Immature natural killer cell (primary cell): Measurements from ENCODE around the gene SMPD2. TPM values are rescaled to one million over a fixed set of nuclear protein-coding genes. Genes with fewer than 3 reads are reported as not detected.

ENCODE experiments used
- DNase-seq, 3 donors: peaks; one replicate each; pipeline ENCODE4 v3.0.0; 2022; ENCODE audit warnings: mixed read lengths in 1 of 3
- H3K27ac Mint-ChIP-seq, 6 donors: one replicate each; pipeline ENCODE4 v1.8.0; 2020; ENCODE audit warnings: mixed read lengths in 6 of 6, mild to moderate bottlenecking in 5 of 6, inconsistent platforms in 4 of 6, moderate library complexity in 3 of 6
- H3K27me3 Mint-ChIP-seq, 3 donors: one replicate each; pipeline ENCODE4 v1.8.0; 2020 to 2021; ENCODE audit warnings: low read depth in 3 of 3, mild to moderate bottlenecking in 3 of 3, mixed read lengths in 3 of 3, moderate library complexity in 3 of 3, inconsistent platforms in 1 of 3
- H3K36me3 Mint-ChIP-seq, 3 donors: one replicate each; pipeline ENCODE4 v1.8.0; 2020; ENCODE audit warnings: mixed read lengths in 3 of 3, inconsistent platforms in 2 of 3, mild to moderate bottlenecking in 2 of 3
- H3K4me1 Mint-ChIP-seq, 2 donors: one replicate each; pipeline ENCODE4 v1.8.0; 2020; ENCODE audit warnings: inconsistent platforms in 2 of 2, mild to moderate bottlenecking in 2 of 2, mixed read lengths in 2 of 2, moderate library complexity in 1 of 2
- H3K4me3 Mint-ChIP-seq, 5 donors: one replicate each; pipeline ENCODE4 v1.8.0; 2020; ENCODE audit warnings: mild to moderate bottlenecking in 5 of 5, mixed read lengths in 5 of 5, inconsistent platforms in 3 of 5, moderate library complexity in 3 of 5
- H3K9me3 Mint-ChIP-seq, 6 donors: one replicate each; pipeline ENCODE4 v1.8.0; 2020; ENCODE audit warnings: mild to moderate bottlenecking in 6 of 6, mixed read lengths in 6 of 6, inconsistent platforms in 4 of 6, moderate library complexity in 3 of 6
- polyA plus RNA-seq, 3 donors: library from polyadenylated mRNA; unstranded; fragments of 300-500 nt; fragmentation: Illumina TruSeq; gene quantifications; one replicate each; pipeline ENCODE4 v1.2.3, GENCODE V29; 2021

Gene SMPD2, protein sequence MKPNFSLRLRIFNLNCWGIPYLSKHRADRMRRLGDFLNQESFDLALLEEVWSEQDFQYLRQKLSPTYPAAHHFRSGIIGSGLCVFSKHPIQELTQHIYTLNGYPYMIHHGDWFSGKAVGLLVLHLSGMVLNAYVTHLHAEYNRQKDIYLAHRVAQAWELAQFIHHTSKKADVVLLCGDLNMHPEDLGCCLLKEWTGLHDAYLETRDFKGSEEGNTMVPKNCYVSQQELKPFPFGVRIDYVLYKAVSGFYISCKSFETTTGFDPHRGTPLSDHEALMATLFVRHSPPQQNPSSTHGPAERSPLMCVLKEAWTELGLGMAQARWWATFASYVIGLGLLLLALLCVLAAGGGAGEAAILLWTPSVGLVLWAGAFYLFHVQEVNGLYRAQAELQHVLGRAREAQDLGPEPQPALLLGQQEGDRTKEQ
- polyA plus RNA-seq = 10 to 100 TPM; 10.2 to 19.0 (median 13.2) TPM

DNA sequence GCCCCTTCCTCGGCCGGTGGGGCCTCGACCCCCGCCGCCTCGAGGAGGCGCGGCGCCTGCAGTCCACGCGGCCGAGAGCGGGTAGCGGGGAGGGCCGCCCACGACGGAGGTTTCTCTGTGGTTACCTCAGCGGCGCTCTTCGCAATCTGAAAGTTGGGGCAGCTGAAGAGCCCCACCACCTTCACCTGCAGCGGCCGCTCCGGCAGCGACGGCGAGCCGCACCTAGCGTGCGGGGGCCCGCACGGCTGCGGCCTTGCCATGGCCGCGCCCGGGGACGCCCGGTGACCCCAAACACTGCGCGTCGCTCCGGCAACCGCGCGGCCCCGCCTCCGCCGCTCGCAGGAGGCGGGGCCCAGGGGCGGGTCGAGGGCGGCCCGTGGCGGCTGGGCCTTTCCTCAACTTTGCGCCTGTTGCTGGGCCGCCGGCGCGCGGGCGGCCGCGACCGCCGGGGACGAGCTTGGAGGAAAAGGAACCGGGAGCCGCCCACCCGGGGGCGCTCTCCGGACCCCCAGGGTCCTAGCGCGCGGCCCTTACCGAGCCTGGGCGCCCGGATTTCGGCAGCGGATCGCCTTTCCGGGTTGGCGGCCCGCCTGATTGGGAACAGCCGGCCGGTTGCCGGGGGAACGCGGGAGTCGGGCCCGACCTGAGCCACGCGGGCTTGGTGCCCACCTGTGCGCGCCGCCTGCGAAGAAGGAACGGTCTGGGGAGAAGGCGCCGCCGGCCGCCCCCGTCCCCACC is at the start of gene SMPD2, which contains the start of gene PPIL6:
Gene SMPD2 (plus strand): TSS at position 394 of the 738 bp plus-strand sequence. CDS start 398 bp downstream, outside the sequence.
Gene PPIL6 (minus strand): TSS at position 298 of the 738 bp plus-strand sequence. CDS start 38 bp downstream, at position 260.
- Mint-ChIP-seq H3K36me3 (peaks cover 2 to 5% (median 3%) of the 10 kb centered on the region in 3 donors), H3K4me3 (peak within 1 kb of the TSS; percentile 88 to 93 (median 91)), H3K27ac (peak within 1 kb of the TSS; percentile 84 to 96 (median 92)), H3K4me1 (peaks cover 20 to 33% of the 10 kb centered on the region in 2 donors), H3K27me3 (peaks cover 5 to 11% (median 10%) of the 10 kb centered on the region in 3 donors), H3K9me3 (no peaks in the 10 kb centered on the region)
- peak; percentile 82 to 86 (median 85) for DNase-seq

- H3K9me3 Mint-ChIP-seq = no peaks in the 10 kb centered on the region
- peak overlapping the region in 1 of 6 donors; percentile 43 for H3K27ac Mint-ChIP-seq
- DNase-seq = no peak
- peaks cover 0 to 2% (median 0%) of the 10 kb centered on the region in 3 donors for H3K27me3 Mint-ChIP-seq
- peaks cover 0 to 1% of the 10 kb centered on the region in 2 donors for H3K4me1 Mint-ChIP-seq
- H3K36me3 Mint-ChIP-seq = peaks cover 0 to 4% (median 0%) of the 10 kb centered on the region in 3 donors
- no peak overlapping the region for H3K4me3 Mint-ChIP-seq
Measured at GRCh38 chr6:109393157-109393885, 47.2 kb upstream of the SMPD2 start.

DNA sequence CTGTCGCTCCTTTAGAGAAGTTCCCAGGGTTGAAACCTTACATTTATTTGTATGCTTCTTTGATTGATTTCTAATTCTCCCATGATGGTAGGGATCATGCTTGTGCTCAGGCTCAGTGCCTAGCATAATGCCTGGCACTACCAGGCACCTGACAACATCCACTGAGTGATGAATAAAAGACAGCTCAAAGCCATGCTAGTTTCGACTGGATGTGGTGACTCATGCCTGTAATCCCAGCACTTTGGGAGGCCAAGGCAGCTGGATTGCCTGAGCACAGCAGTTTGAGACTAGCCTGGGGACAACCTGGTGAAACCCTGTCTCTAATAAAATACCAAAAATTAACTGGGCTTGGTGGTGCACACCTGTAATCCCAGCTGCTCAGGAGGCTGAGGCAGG is 46.6 kb upstream of the SMPD2 start:
- H3K27ac Mint-ChIP-seq = peak overlapping the region in 1 of 6 donors; percentile 43
- no peaks in the 10 kb centered on the region for H3K9me3 Mint-ChIP-seq

DNA sequence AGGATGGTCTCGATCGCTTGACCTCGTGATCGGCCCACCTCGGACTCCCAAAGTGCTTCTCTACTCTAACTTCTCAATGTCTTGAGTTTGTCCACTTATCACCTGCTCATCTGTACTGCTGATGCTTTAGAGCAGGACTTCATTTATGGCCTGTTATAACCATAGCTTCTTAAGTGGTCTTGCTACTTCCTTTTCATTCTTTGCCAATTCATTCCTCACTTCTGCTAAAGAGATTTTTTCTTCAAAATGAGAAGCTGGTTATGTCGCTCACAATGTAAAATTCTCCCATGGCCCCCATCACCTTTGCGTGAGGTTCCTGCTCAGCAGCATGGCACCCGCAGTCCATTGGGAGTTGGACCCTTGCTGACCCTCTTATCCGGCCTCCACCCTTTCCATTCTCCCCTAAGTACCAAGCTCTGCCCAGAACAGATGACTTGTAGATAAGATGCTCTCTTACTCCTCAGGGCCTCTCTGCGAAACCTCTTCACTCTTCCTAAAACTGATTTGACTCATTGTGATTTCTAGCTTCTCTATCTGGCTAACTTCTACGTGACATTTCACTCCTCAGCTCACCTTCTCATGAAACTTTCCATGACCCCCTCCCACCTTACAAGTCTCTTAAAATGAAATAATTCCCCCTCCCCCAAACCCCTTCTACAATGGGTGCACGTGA is 44.3 kb upstream of the SMPD2 start:
- Mint-ChIP-seq H3K27me3 (peaks cover 0 to 2% (median 0%) of the 10 kb centered on the region in 3 donors), H3K4me3 (no peak overlapping the region), H3K36me3 (peaks cover 0 to 4% (median 0%) of the 10 kb centered on the region in 3 donors), H3K4me1 (no peaks in the 10 kb centered on the region), H3K27ac (no peak overlapping the region), H3K9me3 (no peaks in the 10 kb centered on the region)
- no peak for DNase-seq

More for the DNA sequence above, 46.6 kb upstream of the SMPD2 start:
- Mint-ChIP-seq H3K4me1 (peaks cover 0 to 1% of the 10 kb centered on the region in 2 donors), H3K4me3 (no peak overlapping the region), H3K36me3 (peaks cover 0 to 4% (median 0%) of the 10 kb centered on the region in 3 donors), H3K27me3 (peaks cover 0 to 2% (median 0%) of the 10 kb centered on the region in 3 donors)
- no peak for DNase-seq

DNA sequence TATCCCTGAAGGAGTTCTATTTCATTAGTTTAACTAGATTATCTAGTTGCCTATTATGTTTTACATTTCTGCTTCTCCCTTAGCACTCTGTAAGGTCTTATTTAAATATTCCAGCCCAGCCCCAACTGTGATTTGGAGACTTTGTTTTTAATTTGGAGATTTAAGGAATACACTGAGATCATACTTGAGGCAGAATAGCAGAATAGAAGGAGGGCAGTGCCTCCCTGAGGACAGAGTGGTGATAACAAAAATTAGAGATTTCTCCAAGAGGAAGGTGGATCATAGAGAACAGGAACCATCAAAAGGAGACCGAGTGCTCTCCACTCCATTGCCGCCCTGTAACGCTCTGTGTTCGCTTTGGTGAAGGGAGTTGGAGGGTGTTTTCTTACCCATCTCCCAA is 43.5 kb upstream of the SMPD2 start:
- H3K27me3 Mint-ChIP-seq = peaks cover 0 to 2% (median 0%) of the 10 kb centered on the region in 3 donors
- peaks cover 0 to 4% (median 0%) of the 10 kb centered on the region in 3 donors for H3K36me3 Mint-ChIP-seq
- no peaks in the 10 kb centered on the region for H3K9me3 Mint-ChIP-seq
- no peak overlapping the region for H3K4me3 Mint-ChIP-seq
- no peak for DNase-seq
- no peak overlapping the region for H3K27ac Mint-ChIP-seq
- no peaks in the 10 kb centered on the region for H3K4me1 Mint-ChIP-seq

DNA sequence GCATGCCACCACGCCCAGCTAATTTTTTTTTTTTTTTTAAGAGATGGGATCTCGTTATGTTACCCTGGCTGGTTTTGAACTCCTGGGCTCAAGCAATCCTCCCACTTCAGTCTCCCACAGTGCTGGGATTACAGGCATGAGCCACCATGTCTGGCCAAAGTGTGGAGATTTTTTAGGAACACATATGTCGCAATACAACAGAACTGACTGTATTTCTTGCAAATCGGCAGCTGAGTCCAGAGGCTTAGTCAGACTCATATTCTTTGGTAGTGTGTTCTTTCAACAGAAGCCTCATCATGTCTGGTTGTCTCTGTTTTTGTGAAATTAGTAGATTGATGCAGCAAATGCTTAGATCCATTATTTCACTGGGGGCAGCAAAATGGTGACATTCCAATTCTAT is 34.3 kb upstream of the SMPD2 start:
- Mint-ChIP-seq H3K4me1 (no peaks in the 10 kb centered on the region), H3K27me3 (peaks cover 0 to 5% (median 2%) of the 10 kb centered on the region in 3 donors), H3K9me3 (no peaks in the 10 kb centered on the region), H3K27ac (no peak overlapping the region), H3K4me3 (no peak overlapping the region), H3K36me3 (no peaks in the 10 kb centered on the region)
- DNase-seq = no peak

DNA sequence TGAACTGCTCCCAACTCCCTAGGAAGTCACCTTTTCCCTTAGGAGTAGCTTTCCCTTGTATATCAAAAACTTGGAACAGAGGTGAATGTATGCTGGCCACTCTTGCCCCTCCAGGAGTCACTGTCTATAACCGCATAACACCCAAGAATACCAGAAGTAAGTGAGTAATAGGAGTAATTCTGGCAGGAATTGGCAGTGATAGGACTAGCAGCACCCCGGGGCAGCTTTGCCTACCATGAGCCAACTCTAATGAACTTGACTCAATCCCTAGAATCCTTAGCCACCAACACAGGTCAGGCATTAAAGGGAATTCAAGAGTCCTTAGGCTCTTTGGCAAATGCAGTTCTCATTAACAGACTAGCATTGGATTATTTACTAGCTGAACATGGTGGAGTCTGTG is 29.5 kb upstream of the SMPD2 start:
- H3K36me3 Mint-ChIP-seq = no peaks in the 10 kb centered on the region
- no peak overlapping the region for H3K27ac Mint-ChIP-seq
- peaks cover 2 to 4% (median 3%) of the 10 kb centered on the region in 3 donors for H3K27me3 Mint-ChIP-seq
- no peak for DNase-seq
- no peaks in the 10 kb centered on the region for H3K4me1 Mint-ChIP-seq
- no peak overlapping the region for H3K4me3 Mint-ChIP-seq
- H3K9me3 Mint-ChIP-seq = no peaks in the 10 kb centered on the region

GRCh38 chr6:109417646-109418045 is 22.9 kb upstream of the SMPD2 start:
- Mint-ChIP-seq H3K9me3 (no peaks in the 10 kb centered on the region), H3K4me3 (no peak overlapping the region), H3K4me1 (no peaks in the 10 kb centered on the region), H3K27ac (no peak overlapping the region), H3K36me3 (no peaks in the 10 kb centered on the region), H3K27me3 (peaks cover 0 to 4% (median 0%) of the 10 kb centered on the region in 3 donors)
- no peak for DNase-seq

DNA sequence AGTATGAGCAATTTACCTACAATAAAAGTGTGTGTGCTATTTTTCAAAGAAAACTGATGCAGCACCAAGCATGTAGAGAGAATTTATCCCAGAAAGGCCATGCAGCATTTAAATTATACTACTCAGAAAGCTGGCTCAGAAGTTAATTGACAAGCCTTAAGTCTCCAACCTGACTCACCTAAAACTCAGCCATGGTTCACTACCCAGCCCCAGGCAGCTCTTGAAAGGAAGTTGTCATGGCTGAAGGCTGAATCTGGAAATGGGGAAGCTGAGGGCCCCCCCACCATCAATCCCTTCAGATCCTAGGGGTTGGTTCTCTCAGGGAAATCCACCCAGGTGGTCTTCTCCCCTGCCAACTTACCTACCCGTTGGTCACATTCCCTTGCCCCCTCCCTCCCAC is 19.8 kb upstream of the SMPD2 start:
- peaks cover 0 to 5% of the 10 kb centered on the region in 2 donors for H3K4me1 Mint-ChIP-seq
- no peak overlapping the region for H3K27ac Mint-ChIP-seq
- no peak overlapping the region for H3K4me3 Mint-ChIP-seq
- H3K9me3 Mint-ChIP-seq = no peaks in the 10 kb centered on the region
- DNase-seq = no peak
- H3K36me3 Mint-ChIP-seq = no peaks in the 10 kb centered on the region
- H3K27me3 Mint-ChIP-seq = no peaks in the 10 kb centered on the region

GRCh38 chr6:109421184-109421583 is 19.3 kb upstream of the SMPD2 start:
- Mint-ChIP-seq H3K4me1 (peaks cover 0 to 5% of the 10 kb centered on the region in 2 donors), H3K27ac (no peak overlapping the region), H3K36me3 (no peaks in the 10 kb centered on the region), H3K9me3 (no peaks in the 10 kb centered on the region), H3K27me3 (no peaks in the 10 kb centered on the region), H3K4me3 (no peak overlapping the region)
- DNase-seq = no peak

DNA sequence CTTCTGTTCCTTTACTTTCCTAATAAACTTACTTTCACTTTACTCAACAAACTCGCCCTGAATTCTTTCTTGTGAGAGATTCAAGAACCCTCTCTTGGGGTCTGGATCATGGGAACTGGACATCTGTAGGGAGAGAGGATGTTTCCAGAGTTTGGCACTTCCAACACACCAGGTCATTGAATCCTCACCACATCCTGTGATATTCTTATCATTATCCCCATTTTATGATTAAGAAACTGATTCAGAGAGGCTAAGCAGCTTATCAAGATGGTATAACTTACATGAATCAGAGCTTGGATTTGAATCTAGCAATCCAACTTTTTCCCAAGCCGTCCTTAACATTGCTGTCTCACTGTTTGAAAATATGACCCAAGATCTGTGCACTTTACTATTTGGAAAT is 15.6 kb upstream of the SMPD2 start:
- no peaks in the 10 kb centered on the region for H3K9me3 Mint-ChIP-seq
- no peaks in the 10 kb centered on the region for H3K27me3 Mint-ChIP-seq
- H3K27ac Mint-ChIP-seq = no peak overlapping the region
- H3K36me3 Mint-ChIP-seq = no peaks in the 10 kb centered on the region
- H3K4me3 Mint-ChIP-seq = no peak overlapping the region
- H3K4me1 Mint-ChIP-seq = peaks cover 0 to 5% of the 10 kb centered on the region in 2 donors
- no peak for DNase-seq

- Mint-ChIP-seq H3K4me3 (no peak overlapping the region), H3K9me3 (no peaks in the 10 kb centered on the region), H3K36me3 (no peaks in the 10 kb centered on the region), H3K27ac (no peak overlapping the region), H3K27me3 (peaks cover 0 to 1% (median 0%) of the 10 kb centered on the region in 3 donors), H3K4me1 (peaks cover 0 to 5% of the 10 kb centered on the region in 2 donors)
- DNase-seq = no peak
Measured at GRCh38 chr6:109428889-109429477, 11.5 kb upstream of the SMPD2 start.

DNA sequence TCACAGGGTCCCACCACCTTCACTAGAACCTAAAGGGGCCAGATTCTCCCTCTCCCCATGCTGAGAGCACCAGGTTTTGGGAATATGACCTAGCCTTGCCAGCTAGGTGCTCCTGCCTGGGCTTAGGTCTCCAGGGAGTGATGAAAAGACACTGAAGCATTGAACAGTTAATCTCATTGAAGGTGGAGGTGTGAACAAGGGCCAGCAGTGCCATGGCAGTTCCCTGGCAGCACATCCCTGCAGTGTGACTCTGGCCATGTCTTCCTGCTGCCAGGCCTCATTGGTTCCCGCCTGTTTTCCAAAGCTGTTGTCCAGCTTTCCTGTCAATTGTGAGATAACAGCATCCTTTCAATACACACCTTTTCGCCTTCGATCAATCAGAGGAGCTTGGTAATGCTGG is 11.0 kb upstream of the SMPD2 start:
- Mint-ChIP-seq H3K36me3 (no peaks in the 10 kb centered on the region), H3K27ac (no peak overlapping the region), H3K4me1 (peaks cover 0 to 5% of the 10 kb centered on the region in 2 donors), H3K9me3 (no peaks in the 10 kb centered on the region), H3K27me3 (peaks cover 0 to 1% (median 0%) of the 10 kb centered on the region in 3 donors), H3K4me3 (no peak overlapping the region)
- no peak for DNase-seq
